Subcutaneous adipose tissue (tissue), 4 donors: ENCODE results near the gene LOXL4. TPM values are rescaled to one million over a fixed set of nuclear protein-coding genes. Genes with fewer than 3 reads are reported as not detected.

Experiments used
- total RNA-seq, 4 donors: library from RNA; depleted of rRNA; stranded (reverse); fragments of >200 nt; gene quantifications; one replicate each; pipeline ENCODE4 v1.1.0, GENCODE V29; 2016
- TF ChIP-seq, protein P1 (sequence below): fragments of 450-650 bp; IDR thresholded peaks from one replicate; pipeline ENCODE4 v1.5.1; 2016; ENCODE audit warnings: low read depth, mild to moderate bottlenecking, control low read depth, antibody characterized with exemption, moderate library complexity

LOXL4 gene
- total RNA-seq, 4 donors from 2014 or later: 7.5 to 27.4 (median 12.8) TPM

GRCh38 chr10:98224509-98224908 lies 43.5 kb downstream of the LOXL4 start:
- TF ChIP-seq, protein P1, sequence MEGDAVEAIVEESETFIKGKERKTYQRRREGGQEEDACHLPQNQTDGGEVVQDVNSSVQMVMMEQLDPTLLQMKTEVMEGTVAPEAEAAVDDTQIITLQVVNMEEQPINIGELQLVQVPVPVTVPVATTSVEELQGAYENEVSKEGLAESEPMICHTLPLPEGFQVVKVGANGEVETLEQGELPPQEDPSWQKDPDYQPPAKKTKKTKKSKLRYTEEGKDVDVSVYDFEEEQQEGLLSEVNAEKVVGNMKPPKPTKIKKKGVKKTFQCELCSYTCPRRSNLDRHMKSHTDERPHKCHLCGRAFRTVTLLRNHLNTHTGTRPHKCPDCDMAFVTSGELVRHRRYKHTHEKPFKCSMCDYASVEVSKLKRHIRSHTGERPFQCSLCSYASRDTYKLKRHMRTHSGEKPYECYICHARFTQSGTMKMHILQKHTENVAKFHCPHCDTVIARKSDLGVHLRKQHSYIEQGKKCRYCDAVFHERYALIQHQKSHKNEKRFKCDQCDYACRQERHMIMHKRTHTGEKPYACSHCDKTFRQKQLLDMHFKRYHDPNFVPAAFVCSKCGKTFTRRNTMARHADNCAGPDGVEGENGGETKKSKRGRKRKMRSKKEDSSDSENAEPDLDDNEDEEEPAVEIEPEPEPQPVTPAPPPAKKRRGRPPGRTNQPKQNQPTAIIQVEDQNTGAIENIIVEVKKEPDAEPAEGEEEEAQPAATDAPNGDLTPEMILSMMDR: no peak

DNA sequence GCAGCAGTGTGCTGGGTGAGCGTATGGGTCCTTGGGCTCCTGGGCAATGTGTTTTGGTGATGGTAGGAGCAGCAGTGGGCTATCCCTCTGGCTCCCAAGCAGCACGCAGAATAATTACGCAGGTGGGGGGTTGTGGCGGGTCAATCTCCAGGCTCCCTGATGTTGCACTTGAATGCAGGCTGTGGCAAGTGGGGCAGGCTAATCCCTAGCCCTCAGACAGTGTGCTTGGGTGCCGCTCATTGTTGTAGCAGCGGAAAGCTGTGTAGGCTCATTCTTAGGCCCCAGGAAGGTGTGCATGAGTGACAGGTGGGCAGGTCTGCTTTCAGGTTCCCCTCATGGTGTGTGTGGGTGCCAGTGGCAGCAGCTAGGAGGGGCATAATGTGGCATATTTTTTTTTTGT lies 44.1 kb downstream of the LOXL4 start:
- TF ChIP-seq, protein P1: no peak

GRCh38 chr10:98217801-98218200 lies 50.2 kb downstream of the LOXL4 start:
- TF ChIP-seq, protein P1: no peak

GRCh38 chr10:98215373-98215772 lies 52.6 kb downstream of the LOXL4 start:
- TF ChIP-seq, protein P1: no peak

DNA sequence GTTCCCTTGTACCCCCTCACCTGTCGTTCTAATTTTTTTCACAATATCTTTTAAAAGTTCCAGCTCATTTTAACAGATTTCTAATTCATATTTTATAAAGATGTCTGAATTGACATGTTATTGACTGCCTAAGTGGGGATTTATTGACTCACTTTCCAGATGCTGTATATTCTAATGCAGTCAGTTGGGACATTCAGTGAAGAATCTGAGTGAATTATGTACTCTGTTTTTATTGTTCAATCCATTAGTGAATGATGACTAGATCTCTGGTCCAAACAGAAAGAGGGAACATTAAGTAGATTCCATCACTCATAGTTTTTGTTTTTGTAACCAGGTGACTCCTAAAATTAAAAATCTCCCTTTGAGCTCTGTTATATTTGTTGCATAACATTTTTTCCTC lies 54.3 kb downstream of the LOXL4 start:
- TF ChIP-seq, protein P1: no peak

DNA sequence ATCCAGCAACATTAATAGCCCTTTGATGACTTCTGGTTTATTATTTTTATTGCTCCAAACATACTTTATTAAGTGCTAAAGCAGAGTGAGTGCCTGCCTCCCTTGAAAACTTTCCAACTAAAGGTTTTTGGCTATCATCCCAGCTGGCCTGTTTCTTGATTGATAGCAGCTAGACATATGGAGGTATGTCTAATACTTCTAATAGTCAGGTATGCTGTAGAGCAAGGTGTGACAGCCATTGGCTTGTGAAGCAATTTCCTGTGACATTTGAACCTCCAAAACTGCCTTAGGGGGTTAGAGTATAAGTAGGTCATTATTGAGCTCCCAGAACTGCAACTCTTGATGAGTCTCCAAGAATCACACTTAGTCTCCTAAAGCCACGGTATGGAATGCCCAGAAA lies 55.8 kb downstream of the LOXL4 start:
- TF ChIP-seq, protein P1: no peak

DNA sequence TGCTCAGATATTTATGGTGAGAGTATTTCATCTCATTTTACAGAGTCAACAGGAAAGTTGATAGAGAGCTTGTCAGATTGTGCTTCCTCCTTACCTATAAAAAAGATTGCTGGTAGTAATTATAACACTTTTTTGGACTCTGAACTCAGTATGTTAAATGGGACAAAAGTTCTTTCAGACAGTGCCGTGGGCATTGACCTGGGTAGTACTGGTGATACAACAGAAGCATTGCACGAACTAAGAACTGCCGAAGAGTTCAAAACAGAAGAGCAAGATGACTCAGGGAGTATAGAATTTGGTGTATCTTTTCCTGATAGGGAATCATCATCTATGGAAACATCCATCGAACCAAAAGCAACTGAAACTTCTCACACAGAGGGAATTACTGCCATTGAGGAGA lies 58.6 kb downstream of the LOXL4 start:
- TF ChIP-seq, protein P1: no peak
